T-helper 2 cell treated with Interferon-gamma antibody and Interleukin-4, amounts not matched to agents 100 ng/mL and 5 ng/mL, for 36 hours (primary cell): ENCODE data around the gene DIS3L2. TPM values are rescaled to one million over a fixed set of nuclear protein-coding genes. Genes with fewer than 3 reads are reported as not detected.

Source experiments
- intact Hi-C: fragments of 100-400 bp; cut with micrococcal nuclease; formaldehyde crosslinking; loops from one replicate; pipeline ENCODE4 v1.15.1; 2023
- total RNA-seq: library from RNA; stranded (reverse); gene quantifications from 2 replicates; pipeline ENCODE4 v1.2.3, GENCODE V29; 2022

Gene DIS3L2
- total RNA-seq, 1 donor from 2014 or later: 43.7 TPM

DNA sequence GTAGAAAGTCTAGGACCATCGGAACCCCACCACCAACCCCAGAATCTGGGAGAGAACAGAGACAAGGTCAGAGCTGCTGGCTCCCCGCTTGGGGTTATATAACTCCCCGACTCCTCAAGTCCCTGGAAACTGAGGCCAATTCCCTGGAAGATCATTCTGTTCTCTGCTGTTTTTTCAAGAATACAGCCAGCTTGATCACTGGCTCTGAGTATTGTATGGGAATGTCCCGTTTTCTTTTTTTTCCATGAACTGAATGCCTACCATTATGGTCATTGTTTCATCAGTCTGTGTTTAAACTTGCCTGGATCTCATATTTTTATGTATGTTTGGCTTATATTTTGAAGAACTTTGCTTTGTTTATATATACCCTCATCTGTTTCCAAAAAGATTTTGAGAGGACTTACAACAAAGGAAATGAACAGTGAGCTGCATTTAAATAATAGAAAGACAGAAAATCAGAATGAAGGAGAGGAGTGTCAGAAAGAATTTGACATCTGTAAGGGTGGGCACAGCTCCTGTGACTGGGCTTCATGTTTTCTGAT, 327.0 kb downstream of the DIS3L2 start:
- intact Hi-C loops: no loop called here

GRCh38 chr2:232290668-232291067, 329.2 kb downstream of the DIS3L2 start:
- intact Hi-C loops: loop anchor here (5.0 kb wide), 1 partner anchor 37 kb away; no protein-coding TSS in a partner anchor

DNA sequence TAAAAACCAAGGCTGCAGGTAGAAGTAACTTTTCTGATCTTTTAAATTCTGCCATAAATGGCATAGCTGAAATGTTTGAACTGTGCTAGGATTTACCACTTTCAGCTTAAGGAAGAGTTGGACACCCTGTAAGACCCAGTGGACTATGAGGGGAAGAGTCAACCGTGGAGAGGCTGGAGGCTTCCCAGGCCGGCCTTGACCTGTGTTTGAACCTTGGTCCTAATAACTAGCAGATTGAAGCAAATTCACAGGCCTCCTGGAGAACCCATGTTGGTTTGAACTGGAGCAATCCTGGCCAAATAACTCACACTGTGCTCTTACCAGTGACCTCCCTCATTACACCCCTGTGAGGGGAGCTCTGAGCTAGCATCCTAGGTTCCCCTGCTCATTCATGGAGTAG, 329.8 kb downstream of the DIS3L2 start:
- intact Hi-C loops: loop anchor here (5.0 kb wide), 1 partner anchor 36 kb away; no protein-coding TSS in a partner anchor

DNA sequence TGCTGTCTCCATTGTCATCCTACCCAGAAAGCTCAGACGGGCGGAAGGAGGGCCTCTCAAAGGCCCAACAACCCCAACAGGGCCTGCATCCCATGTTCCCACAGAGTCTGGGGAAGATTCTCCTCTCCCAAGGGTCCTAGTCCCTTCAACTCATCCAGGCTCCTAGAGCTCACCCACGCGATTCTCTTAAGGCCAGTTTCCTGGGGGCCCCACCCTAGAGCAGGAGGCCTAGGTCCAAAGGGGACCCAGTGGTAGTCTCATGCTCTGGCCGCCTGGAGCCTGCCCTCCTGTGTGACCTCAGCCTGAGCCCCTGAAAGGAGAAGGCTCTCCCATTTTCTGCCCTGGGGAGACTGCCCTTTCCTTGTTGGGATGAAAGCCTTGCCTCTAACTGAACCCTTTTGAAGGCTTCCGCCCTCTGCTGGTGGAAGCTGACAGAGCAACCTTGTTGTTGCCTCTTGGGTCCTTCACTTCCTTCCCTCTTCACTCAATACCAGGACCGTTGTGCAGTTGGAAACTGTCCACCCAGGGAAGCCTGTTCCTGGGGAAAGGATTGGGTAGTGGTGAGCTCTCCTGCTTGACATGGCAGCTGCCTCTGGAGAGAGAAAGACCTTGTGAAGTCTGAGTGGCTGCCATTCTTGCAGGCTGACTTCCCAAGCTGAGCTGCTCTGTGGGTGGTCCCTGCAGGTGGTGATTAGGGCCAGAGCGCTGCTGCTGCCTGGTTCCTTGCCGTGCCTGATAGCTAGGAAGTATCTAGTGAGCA, 331.1 kb downstream of the DIS3L2 start:
- intact Hi-C loops: loop anchor here (2.0 to 5.0 kb wide), 2 partner anchors 16 to 35 kb away; no protein-coding TSS in a partner anchor

GRCh38 chr2:232293191-232293590, 331.7 kb downstream of the DIS3L2 start:
- intact Hi-C loops: loop anchor here (2.0 to 5.0 kb wide), 2 partner anchors 16 to 34 kb away; no protein-coding TSS in a partner anchor

DNA sequence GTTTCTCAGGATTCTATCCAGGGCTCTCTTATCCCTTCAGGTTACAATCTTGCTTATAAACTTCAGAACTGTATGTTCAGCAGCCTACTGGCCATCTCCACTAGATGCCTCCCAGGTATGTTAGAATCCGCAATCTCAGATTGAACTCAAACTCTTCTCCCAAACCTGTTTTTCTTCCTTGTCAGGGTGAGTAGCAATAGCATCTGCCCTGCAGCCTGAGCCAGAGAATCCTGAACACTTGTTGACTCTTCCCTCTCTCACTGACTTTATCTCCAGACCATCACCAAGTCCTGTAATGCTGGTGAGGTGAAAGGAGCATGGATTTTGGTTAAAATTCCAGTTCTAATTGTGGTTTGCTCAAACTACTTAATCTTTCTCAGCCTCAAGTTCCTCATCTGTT, 334.5 kb downstream of the DIS3L2 start:
- intact Hi-C loops: no loop called here

DNA sequence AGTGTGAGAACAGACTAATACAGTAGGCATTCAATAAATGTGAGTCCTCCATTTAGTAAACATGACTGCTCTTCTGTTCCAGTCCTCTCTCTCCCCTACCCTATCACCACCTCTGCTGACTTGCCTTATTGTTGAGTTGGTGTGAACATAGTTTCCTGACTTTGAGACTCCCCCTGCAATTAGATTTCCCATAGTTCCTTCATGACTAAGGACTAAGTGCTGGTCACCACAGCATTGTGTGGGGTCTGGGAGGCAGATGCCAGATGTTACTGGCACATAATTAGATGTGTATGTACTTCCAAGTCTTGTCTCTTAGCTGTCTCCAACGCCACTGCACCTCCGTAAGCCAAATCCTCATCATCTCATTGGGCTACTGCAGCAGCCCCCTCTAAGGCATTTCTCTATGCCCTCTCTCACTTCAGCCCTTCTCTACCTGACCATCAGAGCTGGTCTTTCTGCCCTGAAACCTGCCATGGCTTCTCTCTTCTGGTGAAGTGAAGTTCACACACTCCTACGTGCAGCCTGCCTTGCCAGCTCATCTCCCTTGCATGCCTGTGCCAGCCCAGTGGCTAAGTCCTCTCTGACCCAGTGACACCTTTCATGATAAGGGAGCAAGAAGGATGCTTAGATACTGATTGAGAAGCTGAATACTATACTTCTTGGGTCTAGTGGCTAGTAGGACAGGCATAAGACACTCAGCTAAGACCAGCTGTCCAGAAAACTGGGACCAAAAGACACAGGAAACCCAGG, 335.4 kb downstream of the DIS3L2 start:
- intact Hi-C loops: no loop called here

DNA sequence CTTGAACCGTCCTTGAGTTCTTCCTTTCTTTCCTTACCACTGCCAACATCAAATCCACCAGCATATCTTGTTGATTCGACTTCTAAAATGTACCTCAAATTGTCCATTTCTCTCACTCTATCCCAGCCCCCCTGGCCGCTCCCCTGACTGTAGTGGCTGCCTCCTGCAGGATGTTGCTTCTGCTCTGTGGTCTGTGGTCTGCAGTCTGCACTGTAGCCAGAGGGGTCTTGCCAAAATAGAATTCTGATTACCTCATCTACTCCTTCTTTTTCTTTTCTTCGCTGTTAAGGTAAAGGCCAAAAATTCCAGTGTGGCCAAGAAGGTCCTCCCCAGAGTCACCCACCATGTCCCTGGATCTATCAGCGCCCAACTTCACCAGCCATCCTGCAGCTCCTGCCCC, 337.6 kb downstream of the DIS3L2 start:
- intact Hi-C loops: no loop called here

DNA sequence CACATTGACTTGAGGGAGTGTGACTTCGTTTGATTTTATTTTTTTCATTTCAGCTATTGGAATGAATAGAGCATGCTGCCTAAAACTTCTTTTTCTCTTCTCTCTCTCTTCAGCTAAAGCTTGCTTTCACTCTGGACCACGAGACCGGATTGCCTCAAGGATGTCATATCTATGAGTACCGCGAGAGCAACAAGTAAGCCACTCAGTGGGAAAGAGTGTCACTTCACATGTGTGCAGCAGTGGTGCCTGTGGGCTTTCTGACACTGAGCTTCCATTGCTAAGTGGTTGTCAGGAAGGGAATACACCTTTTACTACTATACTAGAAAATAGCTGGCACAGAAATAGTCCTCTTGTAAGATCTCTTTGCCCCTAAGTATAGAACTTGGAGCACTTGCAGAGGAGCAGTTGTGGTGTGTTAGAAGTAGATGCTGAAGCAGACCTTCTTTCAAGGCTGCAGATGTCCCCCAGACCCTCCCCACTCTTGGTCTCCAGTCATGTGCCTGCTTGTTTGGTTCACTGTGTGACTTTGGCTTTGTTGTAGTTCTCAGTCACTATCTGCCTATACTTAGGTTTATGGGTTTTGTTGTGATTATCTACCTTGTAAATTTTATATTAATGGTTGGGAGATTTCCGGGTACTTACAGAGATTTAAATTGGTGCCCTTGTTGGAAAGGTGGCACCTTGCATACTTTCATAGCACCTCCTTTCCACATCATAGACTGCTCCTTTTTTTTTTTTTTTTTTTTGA, 338.6 kb downstream of the DIS3L2 start:
- intact Hi-C loops: no loop called here

DNA sequence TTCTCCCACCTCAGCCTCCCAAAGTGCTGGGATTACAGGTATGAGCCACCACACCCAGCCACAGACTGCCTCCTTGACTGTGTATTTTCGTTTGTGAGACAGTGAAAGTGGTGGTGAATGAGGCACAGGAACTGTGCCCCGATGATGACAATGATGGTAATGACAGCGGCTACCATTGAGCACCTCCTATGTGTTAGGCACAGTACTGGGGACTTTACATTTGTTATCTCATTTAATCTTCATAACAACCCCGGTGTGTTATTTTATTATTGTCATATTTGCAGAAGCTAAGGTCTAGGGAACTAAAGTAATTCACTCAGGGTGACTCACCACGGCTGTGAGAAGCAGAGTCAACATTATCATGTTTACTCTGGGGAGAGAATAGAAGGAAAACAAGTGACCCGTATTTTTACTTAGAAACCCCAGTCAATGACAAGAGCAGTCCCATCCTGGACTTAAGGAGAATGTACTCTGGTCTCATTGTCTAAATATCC, 339.4 kb downstream of the DIS3L2 start:
- intact Hi-C loops: no loop called here

GRCh38 chr2:232304236-232304635, 342.7 kb downstream of the DIS3L2 start:
- intact Hi-C loops: no loop called here

GRCh38 chr2:232306741-232307305, 345.3 kb downstream of the DIS3L2 start:
- intact Hi-C loops: no loop called here

GRCh38 chr2:232307854-232308253, 346.3 kb downstream of the DIS3L2 start:
- intact Hi-C loops: loop anchor here (2.0 kb wide), 1 partner anchor 15 kb away; no protein-coding TSS in a partner anchor

DNA sequence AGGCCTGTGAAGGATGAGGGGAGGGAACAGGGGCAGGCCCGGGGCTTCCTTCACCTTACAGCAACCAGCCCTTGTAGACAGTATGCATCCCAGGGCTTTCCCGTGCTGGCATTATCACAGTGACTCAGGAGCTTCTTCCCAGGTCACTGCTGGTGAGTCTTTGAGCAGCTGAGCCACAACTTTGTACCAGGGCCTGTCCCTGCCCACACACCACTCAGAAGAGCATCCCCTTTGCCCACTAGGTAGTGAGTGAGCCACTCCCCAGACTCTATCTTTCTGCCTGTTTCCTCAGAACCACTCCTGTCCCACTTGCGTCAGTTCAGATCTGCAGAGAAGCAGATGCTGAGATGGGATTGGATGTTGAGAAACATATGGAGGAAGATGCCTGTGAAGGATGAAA, 347.5 kb downstream of the DIS3L2 start:
- intact Hi-C loops: loop anchor here (2.0 kb wide), 1 partner anchor 16 kb away; no protein-coding TSS in a partner anchor

- intact Hi-C loops: loop anchor here (2.0 kb wide), 1 partner anchor 17 kb away; no protein-coding TSS in a partner anchor
Measured at GRCh38 chr2:232309592-232309991, 348.1 kb downstream of the DIS3L2 start.

- intact Hi-C loops: no loop called here
Measured at GRCh38 chr2:232310121-232310520, 348.6 kb downstream of the DIS3L2 start.

GRCh38 chr2:232310696-232311095, 349.2 kb downstream of the DIS3L2 start:
- intact Hi-C loops: no loop called here

- intact Hi-C loops: loop anchor here (2.0 kb wide), 1 partner anchor 353 kb away; the partner anchor contains the start of gene DIS3L2
Measured at GRCh38 chr2:232313645-232314044, 352.1 kb downstream of the DIS3L2 start.

- intact Hi-C loops: loop anchor here (2.0 to 5.0 kb wide), 2 partner anchors 354 to 533 kb away; partner anchors contain the start of genes DIS3L2 and PDE6D
Measured at GRCh38 chr2:232315049-232315922, 353.8 kb downstream of the DIS3L2 start.
